AG04450 (cell line): Measurements from ENCODE around the gene GMPS. TPM values are rescaled to one million over a fixed set of nuclear protein-coding genes. Genes with fewer than 3 reads are reported as not detected.
A peak's percentile ranks its signal among the peaks of the same experiment; 100 is the strongest.

Experiments
- CTCF ChIA-PET: fragments of 300-600, 350-600 bp; formaldehyde crosslinking; extraction: SDS; loops from one replicate; lab custom pipeline; 2022; ENCODE audit warnings: antibody characterized with exemption, inconsistent platforms; lab: Charles Lee
- POLR2A ChIA-PET: fragments of 350-600 bp; formaldehyde crosslinking; extraction: SDS; loops from one replicate; lab custom pipeline; 2021; ENCODE audit warnings: antibody characterized with exemption, inconsistent platforms; lab: Yijun Ruan, JAX
- DNase-seq: peaks from one replicate; pipeline ENCODE4 v3.0.0-alpha.2; 2011; ENCODE audit warnings: low read depth, low spot score
- H3K27ac ChIP-seq: one replicate; pipeline ENCODE4 v1.5.1; 2012; ENCODE audit warnings: low read depth, low read length, control low read depth
- H3K27me3 ChIP-seq: one replicate; pipeline ENCODE4 v1.6.0; 2012; ENCODE audit warnings: low read length; ENCODE audit not compliant: control insufficient read depth, insufficient read depth
- H3K4me3 ChIP-seq: 2 replicates; pipeline ENCODE4 v1.5.1; 2011; ENCODE audit warnings: mild to moderate bottlenecking, low read depth, low read length, control low read depth
- H3K9me3 ChIP-seq: 2 replicates; pipeline ENCODE4 v1.5.1; 2012; ENCODE audit warnings: low read length; ENCODE audit not compliant: control insufficient read depth, insufficient read depth
- polyA plus RNA-seq: library from polyadenylated mRNA; depleted of rRNA; stranded (reverse); fragments of >200 nt; gene quantifications from 2 replicates; pipeline ENCODE4 v1.2.3, GENCODE V29; 2011
- TF ChIP-seq, protein P1 (sequence below): IDR thresholded peaks from 2 replicates; pipeline ENCODE4 v1.5.1; 2011; ENCODE audit warnings: low read depth, low read length, control low read depth, inconsistent platforms

The GMPS gene
- polyA plus RNA-seq, 1 experiment: 69.2 TPM

DNA sequence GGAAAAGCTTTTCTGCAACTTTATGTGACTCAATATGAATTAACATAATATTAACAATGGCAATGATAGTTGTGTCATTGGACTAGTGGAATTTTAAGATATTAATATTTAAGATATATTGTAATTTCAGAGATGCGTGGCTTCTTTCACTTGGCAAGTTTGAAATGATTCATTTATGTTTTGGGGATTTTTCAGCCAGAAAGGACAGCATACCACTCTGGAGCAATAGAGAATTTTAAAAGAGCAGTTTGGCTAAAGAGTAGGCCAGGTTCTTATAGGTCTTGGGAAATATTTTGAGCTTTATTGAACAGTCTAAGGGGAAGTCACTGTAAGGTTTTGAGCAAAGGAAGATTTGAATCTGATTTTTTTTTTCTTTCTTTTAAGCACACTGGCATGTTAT, 16.5 kb downstream of the GMPS start:
- POLR2A ChIA-PET: no interaction called here
- H3K9me3 ChIP-seq: no peaks in the 10 kb centered on the region
- TF ChIP-seq, protein P1, sequence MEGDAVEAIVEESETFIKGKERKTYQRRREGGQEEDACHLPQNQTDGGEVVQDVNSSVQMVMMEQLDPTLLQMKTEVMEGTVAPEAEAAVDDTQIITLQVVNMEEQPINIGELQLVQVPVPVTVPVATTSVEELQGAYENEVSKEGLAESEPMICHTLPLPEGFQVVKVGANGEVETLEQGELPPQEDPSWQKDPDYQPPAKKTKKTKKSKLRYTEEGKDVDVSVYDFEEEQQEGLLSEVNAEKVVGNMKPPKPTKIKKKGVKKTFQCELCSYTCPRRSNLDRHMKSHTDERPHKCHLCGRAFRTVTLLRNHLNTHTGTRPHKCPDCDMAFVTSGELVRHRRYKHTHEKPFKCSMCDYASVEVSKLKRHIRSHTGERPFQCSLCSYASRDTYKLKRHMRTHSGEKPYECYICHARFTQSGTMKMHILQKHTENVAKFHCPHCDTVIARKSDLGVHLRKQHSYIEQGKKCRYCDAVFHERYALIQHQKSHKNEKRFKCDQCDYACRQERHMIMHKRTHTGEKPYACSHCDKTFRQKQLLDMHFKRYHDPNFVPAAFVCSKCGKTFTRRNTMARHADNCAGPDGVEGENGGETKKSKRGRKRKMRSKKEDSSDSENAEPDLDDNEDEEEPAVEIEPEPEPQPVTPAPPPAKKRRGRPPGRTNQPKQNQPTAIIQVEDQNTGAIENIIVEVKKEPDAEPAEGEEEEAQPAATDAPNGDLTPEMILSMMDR: no peak
- no peak overlapping the region for H3K4me3 ChIP-seq
- no peak overlapping the region for H3K27ac ChIP-seq
- CTCF ChIA-PET: interaction anchor here (1.0 kb wide), 1 partner anchor 135 kb away, joined by 3 read pairs; no protein-coding TSS in a partner anchor
- no peak for DNase-seq
- H3K27me3 ChIP-seq: no peaks in the 10 kb centered on the region

DNA sequence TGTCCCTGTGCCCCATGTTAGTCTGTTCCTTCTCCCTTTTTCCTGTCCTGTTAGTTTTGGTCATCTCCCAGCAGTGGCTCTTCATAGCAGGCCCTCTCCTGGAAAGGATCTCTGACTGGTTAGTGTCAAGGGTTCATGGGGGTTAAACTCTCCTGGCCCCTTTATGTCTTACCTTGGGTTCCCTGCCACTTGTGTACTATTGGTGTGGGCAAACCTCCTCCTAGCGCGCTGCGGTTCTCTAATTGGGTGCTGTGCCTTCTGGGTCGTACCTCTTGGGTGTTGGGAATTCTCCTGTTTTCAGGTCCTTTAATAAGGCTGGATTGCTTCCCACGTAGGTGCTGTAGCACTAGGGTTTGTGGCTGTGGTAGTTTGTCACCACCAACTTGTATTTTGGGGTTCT, 18.8 kb downstream of the GMPS start:
- no peak for DNase-seq
- H3K9me3 ChIP-seq: no peaks in the 10 kb centered on the region
- POLR2A ChIA-PET: no interaction called here
- TF ChIP-seq, protein P1: no peak
- H3K27ac ChIP-seq: no peak overlapping the region
- H3K4me3 ChIP-seq: no peak overlapping the region
- CTCF ChIA-PET: no interaction called here
- H3K27me3 ChIP-seq: no peaks in the 10 kb centered on the region

DNA sequence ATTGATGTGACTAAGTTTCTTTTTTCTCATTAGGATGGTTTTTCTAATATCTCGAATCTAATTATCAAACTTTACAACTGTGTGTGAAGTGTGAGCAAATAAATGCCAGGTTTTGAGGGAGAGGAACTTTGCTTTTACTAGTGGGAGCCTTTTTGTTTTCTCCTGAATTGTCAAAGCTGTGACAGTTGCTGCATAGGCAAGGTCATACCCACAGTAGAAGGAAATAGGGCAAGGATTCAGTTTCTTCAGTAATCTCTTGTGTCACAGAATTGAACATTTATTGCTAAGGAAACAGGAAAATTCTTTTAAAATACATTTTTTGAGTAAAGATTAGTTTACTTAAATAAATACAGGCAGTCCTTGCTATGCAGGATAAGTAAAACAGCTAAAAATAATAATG, 19.5 kb downstream of the GMPS start:
- ChIA-PET CTCF (interaction anchor here (1.1 kb wide), 1 partner anchor 20 kb away, joined by 3 read pairs; no protein-coding TSS in a partner anchor), POLR2A (no interaction called here)
- H3K4me3 ChIP-seq: no peak overlapping the region
- TF ChIP-seq, protein P1: no peak
- no peaks in the 10 kb centered on the region for H3K27me3 ChIP-seq
- no peaks in the 10 kb centered on the region for H3K9me3 ChIP-seq
- DNase-seq: no peak
- no peak overlapping the region for H3K27ac ChIP-seq

GRCh38 chr3:155890671-155891190, 20.3 kb downstream of the GMPS start:
- H3K27ac ChIP-seq: no peak overlapping the region
- no peaks in the 10 kb centered on the region for H3K9me3 ChIP-seq
- no peaks in the 10 kb centered on the region for H3K27me3 ChIP-seq
- ChIA-PET CTCF (interaction anchor here (1.1 kb wide), 1 partner anchor 21 kb away, joined by 3 read pairs; no protein-coding TSS in a partner anchor), POLR2A (no interaction called here)
- TF ChIP-seq, protein P1: no peak
- peak; percentile 18 for DNase-seq
- H3K4me3 ChIP-seq: no peak overlapping the region

DNA sequence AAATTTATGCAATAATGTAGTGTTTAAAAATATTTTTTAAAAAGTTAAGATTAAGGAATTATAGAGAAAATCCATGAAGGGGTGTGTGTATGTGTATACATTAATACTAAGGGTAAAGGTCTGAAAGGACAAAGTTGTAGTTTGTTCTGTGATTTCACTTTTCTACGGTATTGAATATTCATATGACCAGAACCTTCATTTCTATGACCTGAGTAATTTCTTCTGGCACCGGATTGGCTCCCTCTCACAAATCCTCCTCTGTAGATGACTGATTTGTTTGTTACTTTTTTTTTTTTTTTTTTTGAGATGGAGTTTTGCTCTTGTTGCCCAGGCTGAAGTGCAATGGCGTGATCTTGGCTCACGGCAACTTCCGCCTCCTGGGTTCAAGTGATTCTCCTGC, 20.9 kb downstream of the GMPS start:
- Histone ChIP-seq H3K4me3 (no peak overlapping the region), H3K27me3 (no peaks in the 10 kb centered on the region), H3K9me3 (no peaks in the 10 kb centered on the region), H3K27ac (no peak overlapping the region)
- no peak for DNase-seq
- TF ChIP-seq, protein P1: no peak
- ChIA-PET POLR2A (no interaction called here), CTCF (no interaction called here)
